Cardiac fibroblast (primary cell): Measurements from ENCODE around the gene STRN3.
"Not testable (repeated sequence)": the region's sequence is repeated elsewhere in the genome, so short reads cannot be mapped to it uniquely, and the experiment has no call there.

ENCODE experiments used
- DNase-seq, 2 donors: peaks; one replicate each; pipeline versions ENCODE4 v3.0.0 to v3.0.0-alpha.2; 2010; ENCODE audit warnings: low read depth in 2 of 2
- H3K4me3 ChIP-seq, 2 donors: replicated peaks in 1 of 2; 1 replicate in 1 of 2; 2 replicates in 1 of 2; pipeline ENCODE4 v1.5.1; 2011; ENCODE audit warnings: low read depth in 2 of 2, low read length in 2 of 2, mild to moderate bottlenecking in 2 of 2, moderate library complexity in 1 of 2
- CTCF ChIP-seq: IDR thresholded peaks from one replicate; pipeline ENCODE4 v1.5.1; 2011; ENCODE audit warnings: low read depth, mild to moderate bottlenecking, low read length, inconsistent platforms

The STRN3 gene

DNA sequence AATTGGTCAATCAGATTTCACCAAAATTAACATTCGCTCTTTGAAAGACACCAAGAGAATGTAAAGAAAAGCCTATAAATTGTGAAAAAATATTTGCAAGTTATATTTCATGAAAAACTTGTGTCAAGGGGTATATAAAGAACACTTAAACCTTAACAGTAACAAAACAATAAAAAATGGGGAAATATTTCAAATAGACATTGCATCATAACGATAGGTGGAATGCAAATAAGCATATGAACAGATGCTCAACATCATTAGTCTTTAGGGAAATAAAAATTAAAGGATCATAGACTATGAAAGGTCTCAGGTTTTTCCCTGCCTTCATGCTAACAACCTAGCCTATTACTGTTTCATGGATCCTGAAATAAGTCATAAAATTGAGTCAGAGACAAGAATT is 87.6 kb downstream of the STRN3 start:
- DNase-seq, result no peak
- H3K4me3 ChIP-seq, result no peak overlapping the region
- no peak for TF ChIP-seq CTCF

DNA sequence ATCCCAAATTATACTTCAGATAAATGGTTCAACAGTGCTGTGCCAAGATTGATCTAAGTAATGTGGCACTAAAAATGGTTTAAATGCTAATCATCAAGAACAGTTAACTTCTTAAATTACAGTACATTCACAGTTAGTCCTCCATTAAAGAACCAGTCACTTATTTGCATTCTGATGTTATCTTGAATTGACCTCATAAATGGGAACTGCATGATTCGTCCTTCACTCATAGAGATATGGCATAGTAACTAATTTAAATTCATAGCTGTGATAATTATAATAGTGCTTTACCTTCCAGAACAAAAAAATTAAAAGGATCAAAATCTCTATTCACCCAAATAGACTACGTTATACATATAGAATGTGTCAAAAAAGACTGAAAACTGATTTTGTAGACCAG is 90.7 kb downstream of the STRN3 start:
- H3K4me3 ChIP-seq, result no peak overlapping the region
- no peak for TF ChIP-seq CTCF
- DNase-seq, result no peak

GRCh38 chr14:30933937-30934336 is 92.2 kb downstream of the STRN3 start:
- not testable (repeated sequence) for H3K4me3 ChIP-seq, DNase-seq

DNA sequence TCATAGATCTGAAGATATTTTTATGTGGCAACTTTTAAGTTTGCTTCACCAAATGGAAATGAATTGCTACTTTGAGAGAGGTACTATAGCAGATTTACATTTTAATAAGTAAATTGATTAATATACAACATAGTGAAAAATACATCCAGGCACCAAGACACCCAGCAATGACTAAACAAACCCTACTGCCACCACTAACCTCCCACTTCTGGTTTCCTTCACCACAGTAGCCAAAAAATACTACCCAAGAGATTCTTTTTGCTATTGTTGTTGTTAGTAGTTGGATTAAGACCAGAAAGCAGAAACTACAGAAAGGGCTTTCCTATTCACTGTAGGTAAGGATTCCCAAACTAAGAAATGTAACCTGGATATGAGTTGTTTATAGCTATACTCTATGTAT is 97.7 kb downstream of the STRN3 start:
- TF ChIP-seq CTCF, result no peak
- DNase-seq, result peak; percentile 30 to 39

GRCh38 chr14:30925254-30925653 is 100.9 kb downstream of the STRN3 start:
- H3K4me3 ChIP-seq, result no peak overlapping the region
- no peak for TF ChIP-seq CTCF
- no peak for DNase-seq

More for the DNA sequence above, 97.7 kb downstream of the STRN3 start:
- H3K4me3 ChIP-seq, result no peak overlapping the region

DNA sequence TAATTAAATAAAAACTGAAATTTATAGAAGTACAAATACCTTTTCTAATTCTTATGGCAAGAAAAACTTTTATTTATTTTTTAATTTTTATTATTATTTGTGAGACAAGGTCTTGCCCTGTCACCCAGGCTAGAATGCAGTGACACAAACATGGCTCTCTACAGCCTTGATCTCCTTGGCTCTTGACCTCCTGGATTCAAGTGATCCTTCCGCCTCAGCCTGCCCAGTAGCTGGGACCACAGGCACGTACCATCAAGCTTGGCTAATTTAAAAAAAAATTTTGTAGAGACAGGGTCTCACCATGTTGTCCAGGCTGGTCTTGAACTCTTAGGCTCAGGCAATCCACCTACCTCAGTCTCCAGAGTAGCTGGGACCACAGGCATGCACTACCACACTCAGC is 104.4 kb downstream of the STRN3 start:
- no peak for DNase-seq
- TF ChIP-seq CTCF, result no peak

GRCh38 chr14:30921305-30921704 is 104.9 kb downstream of the STRN3 start:
- no peak for TF ChIP-seq CTCF
- no peak overlapping the region for H3K4me3 ChIP-seq
- DNase-seq, result peak; percentile 36 to 42

More for the DNA sequence above, 104.4 kb downstream of the STRN3 start:
- H3K4me3 ChIP-seq, result no peak overlapping the region
